Adipose tissue (tissue), 3 donors: ENCODE measurements around the gene MICALL2. TPM values are rescaled to one million over a fixed set of nuclear protein-coding genes. Genes with fewer than 3 reads are reported as not detected.

Experiments used
- H3K27ac ChIP-seq: one replicate; pipeline ENCODE4 v1.5.1; 2013; ENCODE audit warnings: low read depth, low read length
- WGBS, 3 donors: extraction: QIAGEN DNeasy Blood & Tissue Kit; methylation state at CpG; one replicate each; pipeline ENCODE4 v1.1.7; 2013; 5-methylcytosine and 5-hydroxymethylcytosine counted together
- polyA plus RNA-seq, 3 donors: library from polyadenylated mRNA; stranded (reverse); fragments of 200-250 nt; gene quantifications; one replicate each; pipeline ENCODE4 v1.2.3, GENCODE V29; 2013
- donor health status: healthy with polysubstance abuse.
- donor health status: Bipolar disorder and iron deficiency.
- donor health status: healthy.

MICALL2 gene
- polyA plus RNA-seq: 10 to 100 TPM in 2 of 3 donors, 1 to 10 TPM in 1; 8.5 to 24.2 (median 20.9) TPM

DNA sequence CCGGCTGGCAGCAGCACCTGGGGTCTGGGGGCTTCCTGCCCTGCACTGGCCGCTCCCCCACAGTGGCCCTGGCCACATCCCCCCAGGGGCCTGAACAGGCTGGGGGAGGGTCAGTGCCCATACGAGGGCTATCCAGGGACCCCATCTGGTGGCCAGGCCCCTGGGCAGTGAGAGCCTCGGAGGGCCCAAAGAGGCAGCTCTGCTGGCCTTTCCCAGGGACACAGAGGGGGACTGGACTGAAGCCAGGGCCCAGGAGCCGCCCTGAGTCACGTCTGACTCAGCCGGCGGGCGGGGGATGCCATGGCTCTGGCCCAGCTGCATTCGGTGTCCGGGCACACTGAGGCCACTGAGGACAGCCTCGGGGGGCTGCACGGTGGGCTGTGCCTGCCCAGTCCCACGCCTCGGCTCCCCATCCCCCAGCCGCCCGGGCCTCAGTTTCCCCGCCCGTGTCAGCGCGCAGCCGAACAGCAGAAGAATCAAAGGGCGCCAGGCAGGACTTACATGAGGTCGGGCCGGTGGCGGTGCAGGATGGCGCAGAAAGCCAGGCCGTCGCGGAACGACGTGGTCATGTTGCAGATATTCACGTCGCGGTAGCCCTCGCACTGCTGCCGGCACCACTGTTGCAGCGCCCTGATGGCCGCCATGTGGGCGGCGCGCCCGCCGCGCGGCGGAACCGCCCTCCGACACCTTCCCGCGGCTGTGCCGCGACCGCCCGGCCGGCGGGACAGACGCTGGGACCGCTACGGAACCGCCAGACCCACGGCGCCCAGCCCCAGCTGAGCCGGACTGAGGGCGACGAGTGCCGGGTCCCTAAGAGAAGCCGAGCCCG lies at the start of gene MICALL2:
MICALL2 (minus strand) TSS at position 788 of the 829 bp plus-strand sequence; CDS start at position 644, 144 bp downstream.
- 1 to 2% (median 2%) methylated on average over 58 to 69 of the region's 69 CpGs for WGBS, 3 donors

DNA sequence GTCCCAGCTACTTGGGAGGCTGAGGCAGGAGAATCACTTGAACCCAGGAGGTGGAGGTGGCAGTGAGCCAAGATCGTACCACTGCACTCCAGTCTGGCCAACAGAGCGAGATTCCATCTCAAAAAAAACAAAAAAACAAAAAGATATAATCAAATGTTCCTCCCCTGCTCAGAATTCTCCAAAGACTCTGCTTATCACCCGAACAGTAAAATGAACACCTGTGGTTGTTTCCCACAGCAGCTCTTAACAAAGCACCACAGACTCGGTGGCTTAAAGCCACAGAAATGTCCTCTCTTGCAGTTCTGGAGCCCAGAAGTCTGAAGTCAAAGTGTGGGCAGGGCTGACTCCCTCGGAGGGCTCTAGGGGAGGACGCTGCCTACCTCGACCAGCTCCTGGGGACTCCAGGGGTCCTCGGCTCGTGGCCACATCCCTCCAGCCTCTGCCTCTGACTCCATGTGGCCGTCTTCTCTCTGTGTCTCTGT lies 49.0 kb upstream of the MICALL2 start:
- H3K27ac ChIP-seq: no peak overlapping the region
- WGBS, 3 donors: 39 to 57% (median 55%) methylated on average over 10 of the region's 10 CpGs

More for the DNA sequence above, at the start of gene MICALL2:
- H3K27ac ChIP-seq: no peak within 1 kb of the TSS

DNA sequence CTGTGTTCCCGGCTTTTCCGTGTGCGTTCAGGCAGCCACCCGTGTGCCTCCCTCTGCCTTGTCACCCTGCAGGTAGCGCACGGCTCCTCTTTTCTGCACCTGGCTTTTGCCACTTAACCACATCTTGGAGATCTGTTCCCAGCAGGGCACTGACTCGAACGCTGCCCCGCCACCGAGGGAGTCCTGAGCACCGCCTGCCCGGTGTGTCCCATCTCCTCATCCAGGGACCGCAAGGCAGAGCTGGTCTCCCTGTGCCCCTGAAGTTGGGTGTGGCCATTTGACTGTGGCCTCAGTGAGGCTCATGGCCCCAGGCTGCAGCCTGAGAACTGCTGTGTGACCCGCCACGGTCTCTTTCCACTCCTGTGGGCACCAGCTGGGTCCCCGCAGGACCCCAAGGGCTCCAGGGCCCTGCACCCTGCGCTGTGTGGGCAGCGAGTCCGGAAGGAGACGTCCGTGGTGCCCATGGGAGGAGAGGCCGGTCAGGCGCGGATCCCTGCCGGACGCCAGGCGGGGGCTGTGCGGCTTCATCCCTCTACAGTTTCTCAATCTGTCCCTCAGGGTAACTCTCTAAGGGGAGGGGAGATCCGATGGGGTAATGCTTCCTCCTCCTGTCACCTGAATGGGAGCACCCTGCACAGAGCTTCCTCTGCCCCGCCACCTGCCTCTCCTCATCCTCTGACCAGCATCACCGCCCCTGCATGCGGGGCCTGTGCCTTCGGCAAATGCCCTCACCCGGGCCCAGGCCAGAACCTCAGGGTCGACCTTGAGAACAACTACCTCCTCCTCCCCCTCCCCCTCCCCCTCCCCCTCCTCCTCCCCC lies 46.7 kb upstream of the MICALL2 start:
- no peak overlapping the region for H3K27ac ChIP-seq
- WGBS, 3 donors: 50 to 66% (median 51%) methylated on average over 34 to 35 of the region's 35 CpGs

DNA sequence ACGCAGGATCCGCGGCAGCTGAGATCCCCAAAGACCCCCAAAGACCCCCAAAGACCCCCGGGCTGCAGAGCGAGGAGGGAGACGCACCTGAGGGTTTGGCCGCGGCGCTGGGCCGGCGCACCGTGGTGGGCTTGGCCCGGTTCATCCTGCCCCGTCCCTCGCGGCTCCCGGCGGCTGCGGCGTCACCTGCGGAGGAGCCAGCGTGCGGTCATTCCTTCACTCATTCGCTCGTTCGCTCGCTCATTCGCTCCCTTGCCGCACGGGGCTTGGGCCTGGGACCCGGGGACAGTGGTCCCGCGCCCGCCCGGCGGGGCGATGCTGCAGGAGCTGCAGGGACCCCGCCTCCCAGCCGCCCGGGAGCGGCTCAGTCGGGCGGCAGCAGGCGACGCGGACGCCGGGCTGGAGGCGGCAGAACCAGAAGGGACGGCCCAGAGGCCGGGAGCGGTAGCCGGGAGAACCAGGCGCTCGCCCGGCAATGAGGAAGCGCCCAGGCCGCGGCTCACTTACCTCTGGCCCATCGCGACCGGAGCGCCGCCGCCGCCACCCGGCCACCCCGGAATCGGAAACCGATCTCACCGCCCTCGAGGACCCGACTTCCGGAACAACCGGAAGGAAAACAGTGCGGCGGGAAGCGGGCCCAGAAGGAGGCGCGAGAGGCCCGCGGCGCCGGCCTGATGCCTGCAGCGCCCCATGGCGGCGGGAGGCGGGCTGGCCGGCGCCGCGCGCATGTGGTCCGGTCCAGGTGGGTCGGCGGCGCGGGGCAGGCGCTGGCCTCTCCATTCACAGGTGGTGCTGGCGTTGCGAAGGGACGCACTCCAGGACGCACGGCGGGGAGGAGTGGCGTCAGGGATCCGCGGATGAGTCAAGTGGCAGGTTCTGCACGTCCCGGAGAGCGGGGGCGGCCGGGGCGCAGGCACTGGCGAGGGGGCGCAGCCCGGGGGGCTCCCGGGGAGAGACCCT lies 44.8 kb upstream of the MICALL2 start, which contains the start of gene INTS1:
INTS1 (minus strand) TSS at position 574 of the 960 bp plus-strand sequence; CDS start at position 145, 429 bp downstream.
- H3K27ac ChIP-seq: no peak within 1 kb of the TSS
- 0 to 1% (median 1%) methylated on average over 107 to 118 of the region's 118 CpGs for WGBS, 3 donors

DNA sequence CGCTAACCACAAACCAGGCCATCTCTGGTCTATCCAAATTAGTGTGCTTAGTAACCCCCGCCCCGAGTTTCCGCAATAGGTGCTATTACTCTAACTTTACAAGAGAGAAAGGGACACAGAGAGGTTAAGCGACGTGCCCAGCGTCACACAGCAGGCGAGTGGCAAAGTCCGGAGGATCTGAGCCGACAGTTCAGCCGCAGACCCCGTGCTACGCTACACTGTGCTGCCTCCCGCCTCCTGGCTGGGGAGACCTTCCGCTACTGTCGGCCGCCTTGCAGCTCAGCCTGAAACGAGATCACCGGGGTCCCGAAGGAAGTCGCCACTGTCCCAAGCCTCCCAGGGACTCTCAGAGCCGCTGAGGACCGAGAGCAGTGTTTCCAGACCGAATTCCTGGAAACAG lies 44.1 kb upstream of the MICALL2 start:
- WGBS, 3 donors: 23 to 28% (median 25%) methylated on average over 24 of the region's 24 CpGs

DNA sequence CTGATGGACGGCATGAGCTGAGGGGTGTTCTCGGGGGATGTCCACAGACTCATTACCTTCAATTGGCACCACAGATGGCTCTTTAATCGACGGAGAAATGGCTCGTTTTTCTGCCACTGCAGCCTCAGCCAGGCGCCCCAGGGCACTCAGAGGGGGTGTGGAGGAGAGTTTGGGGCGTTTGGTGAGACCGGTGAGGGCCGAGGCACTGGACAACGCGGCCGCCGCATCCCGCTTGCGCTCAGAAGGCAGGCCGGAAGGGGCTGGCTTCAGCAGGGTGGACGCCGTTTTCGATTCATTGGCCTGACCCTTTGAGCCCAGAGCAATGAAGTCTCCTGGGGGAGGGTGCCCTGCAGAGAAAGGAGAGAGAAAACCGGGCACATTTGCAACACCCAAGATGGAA lies 43.6 kb upstream of the MICALL2 start:
- H3K27ac ChIP-seq: no peak overlapping the region
- WGBS, 3 donors: 85 to 89% (median 86%) methylated on average over 20 of the region's 20 CpGs

More for the DNA sequence above, 44.1 kb upstream of the MICALL2 start:
- H3K27ac ChIP-seq: no peak overlapping the region

DNA sequence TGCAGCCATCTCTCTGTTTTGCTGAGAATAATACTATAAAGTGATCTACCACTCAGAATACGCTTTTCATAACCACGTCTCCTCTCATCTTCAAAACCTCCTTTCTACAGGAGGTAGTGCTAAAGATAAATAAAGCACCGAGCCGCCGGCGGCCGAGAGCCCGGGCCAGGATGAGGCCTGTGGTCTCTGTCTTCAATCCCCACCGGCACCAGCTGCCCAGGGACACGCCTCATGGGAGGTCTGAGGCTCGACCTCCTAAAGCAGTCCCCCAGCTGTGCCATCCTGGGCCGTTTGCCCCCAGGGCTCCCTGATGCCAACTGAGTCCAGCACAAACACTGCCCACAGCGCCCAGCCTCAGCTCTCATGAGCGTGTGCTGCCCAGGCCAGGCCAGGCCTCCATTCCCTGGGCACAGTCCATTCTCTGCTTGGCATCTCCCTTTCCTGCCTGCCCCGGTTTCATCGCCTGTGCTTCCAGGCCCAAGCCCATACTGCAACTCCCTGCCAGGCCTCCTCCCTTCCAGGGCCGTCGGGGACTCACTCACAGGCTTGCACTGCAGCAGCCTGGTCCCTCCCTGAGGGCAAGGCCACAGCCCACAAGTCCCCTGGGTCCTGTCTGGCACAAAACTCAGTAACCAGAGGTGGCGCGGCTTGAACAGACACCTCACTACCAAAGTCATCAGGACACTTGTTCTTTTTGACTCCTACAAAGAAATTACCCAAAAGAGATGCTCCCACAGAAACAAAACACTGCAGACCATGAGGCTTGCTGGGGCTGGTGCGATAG lies 42.4 kb upstream of the MICALL2 start:
- whole genome bisulfite sequencing, 3 donors: 87 to 91% (median 90%) methylated on average over 20 to 21 of the region's 21 CpGs
- no peak overlapping the region for H3K27ac ChIP-seq

DNA sequence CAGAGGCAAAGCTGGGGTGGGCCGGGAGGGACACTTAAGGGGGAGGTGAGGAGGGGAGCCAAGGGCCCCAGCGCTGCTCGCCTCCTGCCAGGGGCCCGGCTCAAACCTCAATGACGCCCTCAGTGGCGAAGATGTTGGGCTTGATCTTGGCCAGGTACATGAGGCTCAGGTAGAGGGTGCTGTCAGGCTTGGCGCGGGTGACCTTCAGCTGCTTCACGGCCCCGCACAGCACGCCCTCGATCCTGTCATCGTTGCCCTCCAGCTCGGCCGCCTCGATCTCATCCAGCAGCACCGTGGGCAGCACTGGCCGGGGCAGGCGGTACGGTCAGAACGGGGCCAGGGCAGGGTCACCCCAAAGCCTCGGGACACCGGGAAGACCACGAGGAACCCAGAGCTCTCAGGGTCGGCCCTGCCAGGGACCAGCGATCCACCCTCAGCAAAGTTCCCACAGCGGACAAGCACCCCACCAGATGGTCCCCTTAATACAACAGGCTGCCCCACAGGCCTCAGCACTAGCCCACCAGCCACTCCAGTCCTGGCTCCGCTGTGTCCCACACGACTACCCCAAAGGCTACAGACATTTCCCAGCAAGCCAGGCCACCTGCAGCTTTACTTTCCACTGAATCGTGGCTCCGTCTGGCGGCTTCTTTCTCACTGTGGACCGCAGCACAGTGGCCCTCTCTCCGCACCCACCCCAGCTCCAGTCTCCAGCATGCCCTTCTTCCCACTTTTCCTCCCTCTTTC lies 41.0 kb upstream of the MICALL2 start:
- H3K27ac ChIP-seq: no peak overlapping the region
- 94 to 96% (median 95%) methylated on average over 33 to 34 of the region's 34 CpGs for WGBS, 3 donors

DNA sequence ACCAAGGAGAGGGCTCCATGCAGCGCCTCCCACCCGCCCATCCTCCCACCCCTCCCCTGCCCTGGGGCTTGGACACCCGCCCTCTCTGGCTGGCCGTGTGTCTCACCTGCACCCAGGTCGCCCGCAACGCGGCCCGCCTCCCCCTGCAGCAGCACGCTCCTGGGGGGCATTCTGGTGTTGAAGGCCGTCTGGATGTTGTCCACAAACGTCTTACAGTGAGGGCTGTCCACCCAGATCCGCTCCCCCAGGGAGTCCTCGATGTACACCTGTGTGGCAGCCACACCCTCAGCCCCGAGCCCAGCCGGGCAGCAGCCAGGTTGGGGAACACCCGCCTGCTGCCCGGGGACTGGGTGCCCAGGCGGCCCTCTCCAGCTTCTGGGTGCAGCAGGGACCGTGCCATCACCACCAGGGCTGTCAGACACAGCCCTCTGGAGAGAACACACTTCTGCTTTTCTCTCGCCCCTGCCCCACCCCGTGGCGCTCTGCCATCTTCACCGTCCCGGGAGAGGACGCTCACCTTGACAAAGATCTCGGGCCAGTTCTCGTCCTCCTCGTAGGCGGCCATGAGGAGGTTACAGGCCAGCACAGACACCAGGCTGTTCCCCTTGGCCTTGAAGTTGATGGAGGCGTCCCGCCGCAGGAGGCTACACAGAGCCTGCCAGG lies 40.2 kb upstream of the MICALL2 start:
- no peak overlapping the region for H3K27ac ChIP-seq
- 88 to 91% (median 88%) methylated on average over 31 to 33 of the region's 33 CpGs for WGBS, 3 donors

DNA sequence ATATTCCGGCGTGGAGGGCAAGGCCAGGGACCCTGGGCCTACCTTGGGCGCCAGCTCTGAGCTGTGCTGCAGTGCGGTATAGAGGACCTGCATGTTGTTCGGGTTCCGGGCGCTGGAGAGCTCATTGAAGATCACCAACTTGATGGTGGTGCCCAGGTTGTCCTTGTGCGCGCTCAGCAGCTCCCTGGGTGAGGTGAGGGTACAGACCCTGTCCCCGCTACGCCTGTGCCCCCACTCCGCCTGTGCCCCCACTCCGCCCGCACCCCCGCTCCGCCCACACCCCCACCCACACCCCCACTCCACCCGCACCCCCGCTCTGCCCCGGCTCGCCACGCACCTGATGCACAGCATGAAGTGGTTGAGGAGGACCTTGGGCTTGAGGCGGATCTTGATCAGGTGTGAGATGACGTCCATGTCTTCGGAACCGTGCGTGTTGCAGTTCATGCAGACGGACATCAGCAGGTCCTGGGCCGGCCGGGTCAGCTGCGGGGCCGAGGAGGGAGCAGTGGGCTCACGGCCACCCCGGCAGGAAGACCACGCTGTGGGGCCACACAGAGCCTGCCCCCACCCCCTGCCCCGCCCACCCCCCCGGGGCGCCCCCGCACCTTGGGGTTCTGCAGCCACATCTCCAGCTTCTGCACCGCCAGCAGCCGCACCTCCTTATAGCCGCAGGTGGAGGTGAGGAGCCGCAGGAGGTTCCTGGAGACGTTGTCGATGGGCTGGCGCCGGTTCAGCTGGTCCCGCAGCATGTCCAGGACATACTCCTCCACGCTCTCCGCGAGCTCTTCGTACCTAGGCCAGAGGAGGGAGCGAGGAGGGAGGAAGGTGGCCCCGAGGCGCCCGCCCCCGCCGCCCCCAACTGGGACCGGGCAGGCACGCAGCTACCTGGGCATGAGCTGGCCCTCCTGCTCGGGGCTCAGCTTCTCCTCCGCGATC lies 39.4 kb upstream of the MICALL2 start:
- 94 to 95% (median 95%) methylated on average over 53 to 62 of the region's 62 CpGs for WGBS, 3 donors
- H3K27ac ChIP-seq: no peak overlapping the region

DNA sequence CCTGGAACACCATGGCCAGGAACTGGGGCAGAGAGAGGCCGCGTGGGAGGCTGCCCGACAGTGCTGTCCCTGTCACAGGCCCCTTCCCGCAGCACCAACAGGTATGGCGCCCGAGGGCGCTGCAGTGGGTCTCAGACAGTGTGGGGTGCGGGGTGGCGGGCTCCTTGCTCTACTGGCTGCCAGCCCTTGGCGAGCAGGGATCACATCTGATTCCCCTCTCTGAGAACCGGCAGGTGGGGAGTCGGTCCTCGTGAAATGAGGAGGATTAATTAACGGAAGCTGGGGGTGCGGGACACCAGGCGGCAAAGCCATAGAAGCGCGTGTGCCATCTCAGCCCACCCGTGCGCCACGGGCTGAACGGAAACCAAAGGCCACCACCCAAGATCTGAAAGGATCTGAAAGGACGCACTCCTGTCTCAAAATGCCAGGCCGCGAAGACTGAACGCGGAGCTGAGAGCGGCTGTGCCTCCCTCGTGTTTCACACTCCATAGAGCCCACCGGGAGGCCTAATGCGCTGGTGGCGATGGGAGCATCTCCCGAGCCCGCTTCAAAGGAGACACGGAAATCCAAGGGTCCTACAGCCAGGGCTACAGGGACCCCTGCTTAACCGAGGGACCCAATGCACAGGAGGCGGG lies 38.1 kb upstream of the MICALL2 start:
- 92 to 95% (median 94%) methylated on average over 37 of the region's 37 CpGs for WGBS, 3 donors
- no peak overlapping the region for H3K27ac ChIP-seq

DNA sequence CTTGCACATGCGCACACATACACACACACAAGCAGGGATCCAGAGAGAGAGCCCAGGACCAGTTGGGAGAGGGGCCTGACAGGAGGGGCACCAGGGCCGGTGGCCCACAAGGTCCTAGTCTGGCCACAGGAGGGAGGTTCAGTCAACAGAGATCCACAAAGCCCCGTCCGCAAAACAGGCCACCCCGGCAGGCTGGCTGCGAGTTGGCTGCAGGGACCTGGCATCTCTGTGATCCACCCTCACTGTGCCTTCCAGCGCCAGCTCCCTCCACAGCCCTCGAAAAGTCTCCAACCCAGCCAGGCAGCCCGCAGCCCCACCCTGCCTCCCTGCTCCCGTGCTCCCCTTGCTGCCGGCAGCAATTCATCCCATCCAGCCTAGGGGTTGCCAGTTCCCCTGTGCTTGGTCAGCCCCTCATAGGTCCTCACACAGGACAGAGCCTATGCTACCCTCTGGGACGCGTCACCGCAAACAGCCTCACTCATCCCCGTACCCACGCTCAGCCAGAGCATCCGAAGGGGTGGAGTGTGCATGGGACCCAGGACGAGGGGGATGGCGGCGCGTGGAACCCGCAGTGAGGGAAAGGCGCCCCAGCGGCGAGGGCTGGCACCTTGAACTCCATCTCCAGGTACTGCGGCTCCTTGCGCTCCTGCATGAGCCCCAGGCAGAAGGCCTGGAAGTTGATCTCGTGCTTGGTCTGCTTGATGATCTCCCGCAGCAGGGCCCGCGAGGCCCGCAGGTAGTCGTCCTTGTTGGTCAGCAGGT lies 37.4 kb upstream of the MICALL2 start:
- no peak overlapping the region for H3K27ac ChIP-seq
- WGBS, 3 donors: 93 to 95% (median 94%) methylated on average over 33 of the region's 33 CpGs

DNA sequence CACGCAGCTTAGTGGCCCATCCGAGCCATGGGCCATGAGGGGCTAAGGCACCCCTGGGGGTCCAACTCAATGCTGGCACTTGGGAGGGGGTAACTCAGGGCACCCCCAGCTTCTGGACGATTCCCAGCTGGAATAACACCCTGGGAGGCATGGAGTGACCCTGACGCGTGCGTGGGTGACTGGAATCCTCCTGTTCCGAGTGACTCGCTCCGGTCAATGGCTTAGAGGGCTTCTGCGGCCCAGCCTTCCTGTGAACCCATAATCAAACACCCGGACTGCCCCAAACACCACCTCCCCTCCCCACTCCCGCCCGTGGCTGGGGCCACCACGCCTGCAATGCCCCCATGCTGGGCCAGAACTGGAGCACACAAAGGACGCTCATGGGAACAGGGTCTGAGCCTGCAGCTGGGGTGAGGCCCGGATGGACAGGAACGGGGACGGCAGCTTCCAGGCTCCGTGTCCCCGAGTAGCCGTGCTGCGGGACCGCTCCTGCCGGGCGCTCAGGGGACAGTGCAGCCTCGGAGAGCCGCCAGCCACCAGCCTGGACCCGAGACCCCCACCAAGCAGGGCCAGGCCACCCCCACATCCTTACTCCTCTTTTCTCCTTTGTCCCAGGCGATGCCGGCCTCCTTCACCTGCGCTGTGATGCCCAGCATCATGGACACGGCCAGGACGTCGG lies 36.4 kb upstream of the MICALL2 start:
- WGBS, 3 donors: 89 to 93% (median 92%) methylated on average over 29 to 34 of the region's 34 CpGs
- H3K27ac ChIP-seq: no peak overlapping the region
